Measurements from ENCODE around the gene SPHKAP.
"Not testable (repeated sequence)": the region's sequence is repeated elsewhere in the genome, so short reads cannot be mapped to it uniquely, and the experiment has no call there.

The SPHKAP gene

GRCh38 chr2:228017784-228018183, 163.7 kb downstream of the SPHKAP start:
- no peak for DNase-seq

GRCh38 chr2:228016402-228016801, 165.1 kb downstream of the SPHKAP start:
- DNase-seq, result no peak

DNA sequence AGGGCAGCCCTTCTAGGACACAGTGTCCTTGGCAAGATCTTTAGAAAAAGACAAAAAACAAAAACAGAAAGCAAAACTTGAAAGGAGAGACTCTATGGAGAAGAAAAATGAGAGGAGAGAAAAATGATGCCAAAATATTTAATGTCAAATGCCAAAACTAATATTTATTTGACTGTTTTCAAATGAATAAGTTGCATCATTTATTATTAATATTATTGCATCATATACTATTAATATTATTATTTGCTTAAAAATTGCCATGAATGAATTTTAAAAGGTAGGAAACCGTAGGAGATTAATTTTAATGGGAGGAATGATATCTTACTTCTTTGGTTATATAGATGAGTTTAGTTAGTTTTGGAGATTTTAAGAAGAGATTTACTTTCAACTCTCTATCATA, 165.7 kb downstream of the SPHKAP start:
- no peak for DNase-seq

DNA sequence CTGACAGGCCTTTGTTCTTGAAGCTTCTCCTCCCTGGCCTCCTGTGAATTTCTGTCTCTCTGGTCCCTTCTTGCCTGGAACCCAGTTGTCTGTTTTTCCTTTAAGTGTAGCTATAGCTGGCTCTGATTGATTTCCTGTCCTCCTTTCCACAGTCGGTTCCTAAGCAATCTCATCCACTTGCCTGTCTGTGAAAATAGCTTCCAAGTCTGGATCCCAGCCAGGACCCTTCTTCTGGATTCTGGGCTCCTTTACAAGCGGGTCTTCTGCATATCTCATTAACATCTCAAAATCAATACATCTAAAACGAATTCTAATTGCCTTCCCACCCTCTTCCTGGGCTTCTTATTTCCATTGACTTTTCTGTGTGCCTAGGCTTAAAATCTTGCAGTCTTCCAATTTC, 185.1 kb downstream of the SPHKAP start:
- DNase-seq, result no peak

GRCh38 chr2:227990937-227991336, 190.6 kb downstream of the SPHKAP start:
- DNase-seq, result no peak

DNA sequence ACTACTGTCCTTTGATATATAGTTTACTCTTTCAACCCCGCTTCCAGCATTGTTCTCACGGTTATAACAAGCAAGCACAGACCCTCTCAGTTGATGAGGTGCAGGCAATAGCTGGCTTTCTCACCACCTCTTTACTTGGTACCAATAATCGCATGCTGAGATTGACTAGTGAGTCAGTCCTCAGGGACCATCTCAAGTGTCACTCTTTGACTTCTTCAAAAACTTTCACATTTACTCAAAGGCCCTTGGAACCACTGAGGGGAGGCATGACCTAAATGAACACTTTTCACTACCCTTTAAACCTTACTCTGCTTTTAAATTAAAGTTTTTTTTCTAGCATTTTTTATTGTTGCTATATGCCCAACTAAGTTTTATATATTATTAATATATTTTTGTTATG, 208.2 kb downstream of the SPHKAP start:
- no peak for DNase-seq

GRCh38 chr2:227971619-227972230, 209.8 kb downstream of the SPHKAP start:
- DNase-seq, result no peak

DNA sequence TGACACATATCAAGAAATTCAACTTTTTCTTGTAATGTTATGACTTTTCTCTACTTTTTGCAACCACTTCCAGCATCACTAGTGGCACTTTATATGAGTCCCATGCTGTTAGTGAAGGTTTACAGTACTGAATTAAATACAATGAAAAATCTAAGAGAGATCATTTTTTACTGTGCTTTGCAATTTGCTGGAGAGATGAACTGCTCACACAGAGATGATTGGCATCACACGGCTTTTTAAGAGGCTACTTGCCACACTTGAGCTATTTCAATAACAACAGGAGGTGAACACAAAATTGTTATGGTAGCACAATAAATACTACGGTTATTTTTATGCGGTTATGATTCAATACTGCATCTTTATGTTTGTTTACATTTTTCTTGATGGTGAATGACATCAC, 221.2 kb downstream of the SPHKAP start:
- no peak for DNase-seq

DNA sequence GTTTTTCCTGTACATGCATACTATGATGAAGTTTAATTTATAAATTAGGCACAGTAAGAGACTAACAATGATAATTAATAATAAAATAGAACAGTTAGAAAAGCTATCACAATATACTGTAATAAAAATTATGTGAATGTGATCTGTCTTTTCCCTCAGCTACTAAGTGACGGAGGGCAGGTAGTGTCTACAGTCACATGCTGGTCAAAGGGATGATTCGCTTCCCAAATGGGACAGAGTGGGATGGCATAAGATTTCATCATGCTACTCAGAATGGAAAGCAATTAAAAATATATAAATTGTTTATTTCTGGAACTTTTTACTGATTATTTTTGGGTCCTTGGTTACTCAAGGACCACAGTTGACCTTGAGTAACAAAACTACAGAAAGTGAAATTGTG, 238.5 kb downstream of the SPHKAP start:
- DNase-seq, result no peak

- DNase-seq, result no peak
Measured at GRCh38 chr2:227942021-227942420, 239.5 kb downstream of the SPHKAP start.

- DNase-seq, result no peak
Measured at GRCh38 chr2:227939271-227940027, 242.0 kb downstream of the SPHKAP start.

GRCh38 chr2:227936249-227936648, 245.2 kb downstream of the SPHKAP start:
- DNase-seq, result not testable (repeated sequence)

- no peak for DNase-seq
Measured at GRCh38 chr2:227933884-227934283, 247.6 kb downstream of the SPHKAP start.

DNA sequence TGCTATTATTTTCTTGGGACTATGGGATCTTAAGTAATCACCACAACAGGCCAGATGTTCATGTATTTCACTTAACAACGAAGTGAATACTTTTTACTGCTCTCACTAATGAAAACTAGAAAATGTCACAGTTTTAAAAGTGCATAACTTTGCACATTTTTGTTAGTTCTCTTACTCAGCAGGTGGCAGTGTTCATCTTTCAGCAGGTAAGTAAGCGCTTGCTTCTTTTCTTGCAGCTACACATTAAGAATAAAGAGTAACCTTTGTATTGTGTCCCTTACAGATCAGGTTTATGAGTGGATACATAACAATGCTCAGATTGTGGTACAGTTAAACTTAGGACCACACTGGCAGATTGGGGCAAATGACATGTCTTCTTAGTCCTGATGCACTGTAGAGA, 249.1 kb downstream of the SPHKAP start:
- no peak for DNase-seq

DNA sequence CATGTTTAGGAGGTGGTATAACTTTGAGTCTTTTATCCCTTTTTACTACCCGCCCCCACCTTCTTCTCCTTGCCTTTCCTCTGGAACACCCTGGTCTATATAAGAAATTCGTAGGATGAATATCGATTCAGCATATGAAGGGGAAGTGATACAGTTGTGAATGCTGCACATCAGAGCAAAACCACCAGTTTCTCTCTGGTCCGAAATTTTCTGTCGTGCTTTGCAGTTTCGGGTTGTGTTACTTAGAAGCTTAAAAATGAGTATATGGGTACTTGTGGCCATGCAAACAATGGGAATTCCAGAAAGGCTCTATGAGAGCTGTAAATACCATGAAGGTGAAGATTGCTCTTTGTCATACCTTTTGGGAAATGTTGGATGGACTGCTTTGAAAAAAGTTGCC, 249.5 kb downstream of the SPHKAP start:
- DNase-seq, result no peak

Measured in activated gamma-delta T cell treated with Interleukin-2 at 50 U/mL for 16 hours (primary cell).